Cerebellar nuclear complex (tissue), 1 donor: ENCODE measurements around the gene PMEPA1.

Experiments used
- DNase-seq, 2 experiments: peaks; one replicate each; lab custom pipeline; 2025; lab: John Stamatoyannopoulos, UW

The PMEPA1 gene

DNA sequence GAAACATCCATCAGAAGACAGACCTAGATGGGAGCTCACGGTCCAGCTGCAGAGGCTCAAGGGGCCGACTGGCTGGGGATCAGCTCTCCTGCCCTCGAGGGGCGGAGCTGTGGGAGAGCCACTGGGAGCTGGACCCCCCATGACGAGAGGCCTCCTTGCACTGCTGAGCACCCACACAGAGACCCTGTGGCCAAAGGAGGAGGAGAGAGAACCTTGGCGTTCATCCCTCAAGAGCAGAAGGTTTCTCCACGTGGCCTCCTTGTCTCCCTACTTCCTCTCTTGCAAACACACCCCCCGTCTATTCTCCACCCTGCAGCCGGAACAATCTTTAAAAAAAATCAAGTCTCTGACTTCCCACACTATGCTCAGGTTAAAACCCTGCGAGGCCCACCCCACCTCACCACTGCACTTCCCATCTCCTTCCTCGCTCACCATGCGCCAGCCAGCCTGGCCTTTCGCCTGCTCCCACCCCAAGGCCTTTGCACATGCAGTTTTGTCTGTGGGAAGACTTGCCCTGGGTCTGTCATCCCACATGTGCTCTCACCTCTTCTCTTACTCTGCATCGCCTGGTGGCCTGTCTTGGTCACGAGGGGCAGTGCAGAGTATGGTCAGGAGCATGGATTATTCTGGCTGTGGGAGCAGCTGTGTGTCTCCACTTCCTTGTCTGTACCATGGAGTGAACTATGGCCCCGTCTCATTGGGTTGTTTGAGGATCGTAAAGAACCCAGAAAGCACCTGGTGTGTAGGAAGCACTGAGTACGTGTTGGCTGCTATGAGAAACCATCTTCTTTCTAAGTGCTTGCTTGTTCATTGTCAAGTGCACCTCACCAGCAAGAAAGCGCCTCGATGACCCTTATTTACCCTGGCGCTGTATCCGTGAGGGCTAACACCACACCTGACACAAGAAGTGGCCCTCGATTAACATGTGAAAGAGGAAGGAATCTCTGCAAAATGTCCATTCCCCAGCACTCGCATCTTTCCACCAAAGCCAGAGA lies 32.9 kb downstream of the PMEPA1 start:
- no peak for DNase-seq

DNA sequence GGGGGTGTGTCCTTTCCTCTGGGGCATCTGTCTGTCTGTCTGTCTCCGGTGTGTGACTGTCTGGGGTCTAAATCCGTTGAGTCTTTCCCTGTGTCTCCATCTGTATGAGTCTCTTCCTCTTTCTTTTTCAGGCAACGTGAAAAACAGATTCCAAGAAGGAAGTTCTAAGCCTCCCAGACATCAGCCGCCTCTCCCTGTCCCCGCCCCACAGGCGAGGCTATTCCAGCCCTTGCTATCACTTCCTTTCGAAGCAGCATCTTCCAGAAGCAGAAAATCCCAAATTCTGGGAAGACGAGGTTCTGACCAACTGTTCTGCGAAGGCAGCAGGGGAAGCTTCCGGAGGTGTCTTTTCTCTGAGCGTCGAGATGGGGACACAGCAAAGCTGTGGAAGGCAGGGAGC lies 34.0 kb downstream of the PMEPA1 start:
- no peak for DNase-seq

DNA sequence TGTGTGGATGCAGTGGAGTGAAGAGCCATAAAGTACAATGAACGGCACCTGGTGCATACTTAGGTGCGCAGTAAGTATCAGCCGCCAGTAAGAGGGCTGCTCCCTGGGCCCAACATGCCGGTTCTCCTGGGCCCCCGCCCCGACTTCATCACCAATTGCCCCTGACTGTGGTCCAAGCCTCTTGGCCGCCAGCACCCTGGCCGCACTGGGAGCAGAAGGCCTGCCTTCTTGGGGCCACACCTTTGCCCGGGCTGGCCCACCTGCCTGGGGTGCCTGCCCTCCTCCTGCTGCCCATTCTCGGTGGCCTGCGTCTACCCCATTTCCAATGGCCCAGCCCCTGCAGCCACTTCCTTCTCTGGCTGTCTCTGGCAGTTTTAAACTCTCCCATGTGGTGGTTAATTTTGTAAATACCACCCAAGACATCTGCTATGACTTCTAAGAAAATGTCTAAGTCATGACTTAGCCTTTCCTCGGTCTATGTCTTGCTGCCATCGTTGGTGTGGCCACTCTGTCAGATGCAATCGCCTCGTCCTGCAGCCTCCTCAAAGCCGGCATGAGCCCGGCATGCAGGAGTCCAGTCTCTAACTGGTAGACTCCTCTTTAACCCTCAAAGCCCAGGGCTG lies 36.8 kb downstream of the PMEPA1 start:
- no peak for DNase-seq

DNA sequence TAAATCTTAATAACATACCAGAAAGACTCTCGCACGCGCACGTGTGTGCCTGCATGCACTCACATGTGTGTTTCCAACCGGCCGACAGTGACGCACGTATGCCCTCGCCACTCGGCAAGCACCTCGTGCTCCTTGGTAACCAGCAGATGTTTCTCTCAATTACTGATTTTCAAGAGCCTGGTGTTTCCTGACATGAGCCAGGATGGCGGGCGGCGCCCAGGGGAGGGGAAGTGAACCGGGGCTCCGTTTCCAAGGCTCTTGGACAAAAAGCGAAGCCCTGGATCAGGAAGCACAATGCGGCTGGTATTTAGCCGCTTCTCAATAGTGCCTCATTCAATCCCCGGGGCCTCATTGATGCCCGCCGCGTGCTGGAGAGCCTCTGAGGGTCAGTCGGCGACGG lies 37.7 kb downstream of the PMEPA1 start:
- no peak for DNase-seq

GRCh38 chr20:57671662-57672061 lies 38.2 kb downstream of the PMEPA1 start:
- no peak for DNase-seq

- DNase-seq: no peak
Observed at GRCh38 chr20:57671072-57671391, 38.8 kb downstream of the PMEPA1 start.

DNA sequence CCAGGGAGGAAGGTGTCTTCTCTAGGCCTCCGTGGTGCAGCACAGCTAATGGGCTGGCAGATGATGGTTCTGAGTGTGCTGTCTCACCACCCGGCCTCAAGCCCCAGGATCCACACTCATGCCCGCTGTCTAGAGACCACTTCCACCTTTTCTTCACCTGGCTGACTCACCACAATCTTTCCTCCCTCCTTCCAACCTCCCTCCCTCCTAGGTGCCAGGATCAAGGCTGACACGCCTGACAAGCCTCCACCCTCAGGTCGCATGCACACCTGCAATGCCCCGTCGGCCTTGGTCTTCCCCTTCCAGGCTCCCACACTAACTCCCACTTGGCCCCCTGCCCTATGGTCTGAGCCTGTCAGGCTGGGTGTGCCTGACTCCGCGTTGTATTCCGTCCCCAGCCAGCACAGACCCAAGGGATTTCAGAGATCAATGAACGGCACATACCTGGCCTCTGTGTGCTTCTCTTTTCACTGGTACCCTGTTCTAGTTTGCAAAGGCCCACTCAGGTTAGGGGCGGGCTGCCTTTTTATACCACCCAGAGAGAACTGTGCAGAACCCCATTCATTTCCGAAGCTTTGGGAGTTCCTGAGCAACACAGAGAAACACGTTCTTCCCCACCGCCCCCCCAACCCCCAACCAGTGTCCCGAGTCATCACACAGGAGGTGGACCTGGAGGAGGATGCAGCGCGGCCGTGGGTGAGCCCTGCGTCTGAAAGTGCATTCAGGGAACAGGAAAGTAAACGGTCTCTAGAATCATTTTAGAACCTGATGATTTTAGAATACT lies 39.3 kb downstream of the PMEPA1 start:
- no peak for DNase-seq

- no peak for DNase-seq
Observed at GRCh38 chr20:57669632-57670031, 40.2 kb downstream of the PMEPA1 start.

- DNase-seq: no peak
Observed at GRCh38 chr20:57667924-57668782, 41.7 kb downstream of the PMEPA1 start.

- no peak for DNase-seq
Observed at GRCh38 chr20:57667388-57667787, 42.4 kb downstream of the PMEPA1 start.

DNA sequence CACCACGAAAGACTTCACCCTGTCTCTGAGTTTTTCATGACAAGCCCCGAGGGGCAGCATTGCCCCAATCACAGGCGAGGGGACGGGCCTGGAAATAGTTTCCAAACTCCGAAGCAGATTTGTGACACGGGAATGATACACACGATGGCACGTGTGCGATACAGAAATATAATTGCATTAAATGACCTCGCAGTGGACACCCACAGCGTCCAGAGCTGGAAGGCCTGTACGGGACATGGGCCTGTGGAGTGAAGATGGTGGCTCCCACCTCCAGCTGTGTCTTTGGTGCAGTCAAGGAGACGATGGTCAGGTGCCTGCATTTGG lies 43.0 kb downstream of the PMEPA1 start:
- DNase-seq: no peak

- no peak for DNase-seq
Observed at GRCh38 chr20:57666106-57666833, 43.5 kb downstream of the PMEPA1 start.

DNA sequence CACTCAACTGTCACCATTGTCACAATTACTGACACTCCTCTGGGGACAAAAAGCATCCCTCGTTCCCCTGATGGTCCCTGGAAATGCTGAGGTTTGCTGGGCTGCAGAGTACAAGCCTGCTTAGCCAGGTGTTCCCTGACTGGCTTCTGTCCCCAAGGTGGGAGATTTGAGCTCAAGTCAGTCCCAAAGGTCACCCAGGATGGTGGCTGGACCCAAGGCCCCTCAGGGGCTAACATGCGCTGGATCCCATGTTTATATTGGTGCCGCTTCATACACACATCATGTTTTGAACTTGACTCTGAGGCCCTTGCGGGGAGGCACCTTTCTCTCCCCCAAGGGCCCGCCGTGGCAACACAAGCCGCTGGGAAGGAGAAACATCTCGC lies 44.2 kb downstream of the PMEPA1 start:
- DNase-seq: no peak

DNA sequence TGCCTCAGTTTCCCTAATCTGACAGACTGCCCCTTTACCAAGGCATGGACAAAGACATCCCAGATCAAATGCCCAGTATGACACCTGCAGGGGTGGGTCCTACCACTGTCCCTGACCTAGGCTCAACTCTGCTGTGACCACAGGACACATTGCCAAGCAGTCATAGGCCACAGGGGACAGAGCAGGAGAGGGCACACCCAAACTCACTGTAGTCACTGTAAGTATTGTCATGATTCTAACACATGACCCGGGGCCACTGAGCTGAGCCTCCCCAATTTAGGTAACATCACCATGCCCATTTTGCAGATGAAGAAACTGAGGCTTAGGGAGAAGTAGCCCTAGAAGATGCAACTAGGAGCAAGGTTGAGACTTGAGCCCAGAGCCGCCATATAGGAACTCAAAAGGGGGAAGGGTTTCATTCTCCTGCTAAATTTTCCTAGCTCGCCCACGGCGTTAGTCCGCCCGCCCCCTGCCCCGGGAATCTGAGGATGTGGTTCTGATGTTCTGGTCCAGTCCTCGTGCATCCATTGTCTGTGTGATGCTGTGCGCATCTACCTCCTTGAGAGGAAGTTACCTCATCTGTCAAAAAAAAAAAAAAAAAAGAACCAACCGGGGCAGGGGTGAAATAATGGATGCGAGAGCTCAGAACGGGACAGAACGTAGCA lies 44.8 kb downstream of the PMEPA1 start:
- DNase-seq: no peak

DNA sequence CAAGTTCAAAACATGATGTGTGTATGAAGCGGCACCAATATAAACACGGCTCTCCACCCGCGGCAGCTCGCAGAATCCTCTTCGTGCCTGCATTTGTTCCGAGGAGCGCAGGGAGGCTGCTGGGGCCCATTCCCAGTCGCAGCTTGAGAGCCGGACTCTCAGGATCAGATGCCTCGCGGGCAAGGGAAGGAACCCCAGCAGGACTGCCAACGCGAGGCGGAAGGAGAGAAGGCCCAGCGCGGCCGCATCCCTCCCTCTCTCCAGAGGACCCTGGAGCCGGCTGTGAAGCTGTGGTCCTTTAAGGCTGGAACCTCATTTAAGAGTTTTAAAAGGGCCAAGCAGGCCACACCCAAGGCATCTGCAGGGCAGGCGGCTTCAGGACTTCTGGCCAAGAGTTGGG lies 45.3 kb downstream of the PMEPA1 start:
- no peak for DNase-seq

DNA sequence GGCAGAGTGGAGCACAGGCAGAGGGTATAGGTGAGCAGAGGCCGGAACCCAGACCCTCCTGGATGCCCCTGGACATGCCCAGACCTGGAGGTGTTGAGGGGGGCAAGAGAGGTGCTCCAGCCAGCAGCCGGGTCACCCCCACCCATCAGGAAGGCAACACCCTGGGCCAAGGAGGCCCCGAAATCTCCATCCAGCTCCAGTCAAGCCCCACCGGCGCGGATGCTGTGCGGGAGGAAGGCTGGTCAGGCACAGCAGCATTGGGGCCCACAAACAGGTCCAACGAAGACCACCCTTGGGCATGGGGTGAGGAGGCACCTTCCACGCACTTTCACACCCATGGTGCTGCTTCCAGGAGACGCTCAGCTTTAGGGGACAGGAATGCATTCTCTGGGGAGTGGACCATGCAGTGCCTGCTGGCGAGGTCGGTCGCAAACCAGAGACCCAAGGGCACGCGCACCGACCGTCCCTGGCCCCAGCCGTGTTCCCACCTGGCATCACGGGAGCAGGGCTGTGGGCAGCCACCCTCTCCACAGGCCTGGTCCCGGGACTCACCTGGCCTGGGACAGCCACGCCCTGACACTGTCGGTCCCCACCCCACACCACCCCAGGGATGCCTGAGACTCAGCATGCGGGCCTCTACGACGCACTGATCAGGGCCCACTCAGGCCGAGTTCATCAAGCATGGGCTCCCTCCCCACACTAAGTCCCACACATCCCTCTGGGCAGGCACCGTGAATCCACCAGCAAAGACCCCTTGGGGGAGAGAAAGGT lies 45.9 kb downstream of the PMEPA1 start:
- DNase-seq: no peak

- no peak for DNase-seq
Observed at GRCh38 chr20:57663241-57663640, 46.6 kb downstream of the PMEPA1 start.

DNA sequence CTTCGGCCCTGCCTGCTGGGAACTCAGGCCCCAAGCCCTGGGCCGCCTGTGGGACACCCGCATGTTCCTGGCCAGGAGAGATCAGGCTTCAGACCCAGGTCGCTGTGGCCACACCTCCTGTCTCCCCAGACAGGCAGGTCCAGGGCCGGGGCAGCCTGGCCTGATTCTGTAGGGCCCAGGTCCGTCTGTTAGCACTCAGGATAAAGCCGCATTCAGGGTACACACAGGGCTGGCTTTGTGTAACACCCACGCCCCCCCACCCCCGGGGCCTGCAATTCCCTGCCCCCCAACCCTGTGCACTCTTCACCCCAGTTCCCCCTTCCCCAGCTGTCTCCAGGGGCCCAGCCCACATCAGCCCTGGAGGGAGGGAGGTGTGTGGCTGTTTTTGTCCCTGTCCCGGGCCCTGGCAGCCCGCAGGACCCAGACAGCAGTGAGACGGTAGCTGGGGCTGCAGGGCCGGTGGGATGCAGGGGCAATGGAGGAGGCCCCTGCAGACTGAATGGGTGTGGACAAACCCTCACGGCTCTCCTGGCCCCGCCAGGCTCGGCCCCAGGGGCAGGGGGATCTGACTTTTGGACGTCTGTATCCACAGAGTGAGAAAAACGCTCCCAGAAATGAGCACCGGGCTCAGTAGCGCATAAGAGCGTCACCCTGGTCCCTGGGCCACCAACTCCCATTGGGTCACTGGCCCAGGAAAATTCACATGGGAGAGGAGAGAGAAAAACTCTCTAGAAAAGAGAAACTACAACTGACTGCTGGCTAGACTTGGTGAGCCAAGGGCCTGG lies 47.2 kb downstream of the PMEPA1 start:
- DNase-seq: no peak
